ENCODE data around the gene XAF1.
"Not testable (repeated sequence)": the region's sequence is repeated elsewhere in the genome, so short reads cannot be mapped to it uniquely, and the experiment has no call there.

The XAF1 gene

DNA sequence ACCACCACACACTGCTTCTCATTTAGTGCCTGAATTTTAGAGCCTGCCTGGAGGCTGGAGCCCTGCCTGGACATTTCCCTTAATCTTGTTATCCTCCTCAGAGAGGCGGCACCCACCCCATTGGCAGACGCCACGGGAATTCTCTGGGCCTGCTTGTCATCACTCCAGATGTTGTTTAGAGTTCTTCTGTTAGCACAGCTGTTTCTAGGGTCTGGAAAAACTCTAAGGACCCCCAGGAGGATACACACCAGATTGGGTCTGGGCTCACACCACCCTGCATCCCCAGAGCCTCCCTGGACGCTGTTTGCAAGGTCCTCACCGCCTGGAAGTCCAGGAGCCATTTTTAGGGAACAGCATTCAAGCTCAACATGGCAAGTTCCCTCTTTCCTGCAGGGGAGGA lies 565 bp upstream of the XAF1 start:
- DNase-seq = no peak

DNA sequence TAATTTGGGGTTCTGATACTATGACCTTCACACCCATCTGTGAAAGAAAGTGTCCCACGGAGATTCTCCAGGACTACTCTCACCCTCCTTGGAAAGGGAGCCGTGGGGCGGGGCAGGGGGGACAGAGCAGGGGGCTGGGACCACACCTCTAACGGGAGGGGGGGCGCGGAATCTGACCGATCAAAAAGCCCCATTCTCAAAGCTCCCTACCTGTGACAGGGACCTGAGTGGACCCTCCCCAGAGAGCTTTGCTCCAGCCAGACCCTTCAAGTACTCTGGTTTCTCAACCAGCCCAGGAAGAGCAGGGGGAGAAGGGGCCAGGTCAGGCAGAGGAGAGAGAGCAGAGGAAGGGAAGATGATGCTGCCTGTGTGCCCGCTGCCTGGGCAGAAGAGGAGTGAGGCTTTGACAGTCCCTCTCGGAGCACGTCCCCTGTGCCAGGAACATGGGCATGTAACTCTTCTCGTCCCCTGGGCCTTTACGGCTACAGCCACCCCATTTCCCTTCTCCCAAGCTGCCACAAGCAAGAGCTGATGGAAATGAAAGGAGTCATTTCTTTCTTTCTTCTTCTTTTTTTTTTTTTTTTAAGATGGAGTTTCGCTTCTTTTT lies 682 bp downstream of the XAF1 start:
- no peak for DNase-seq

DNA sequence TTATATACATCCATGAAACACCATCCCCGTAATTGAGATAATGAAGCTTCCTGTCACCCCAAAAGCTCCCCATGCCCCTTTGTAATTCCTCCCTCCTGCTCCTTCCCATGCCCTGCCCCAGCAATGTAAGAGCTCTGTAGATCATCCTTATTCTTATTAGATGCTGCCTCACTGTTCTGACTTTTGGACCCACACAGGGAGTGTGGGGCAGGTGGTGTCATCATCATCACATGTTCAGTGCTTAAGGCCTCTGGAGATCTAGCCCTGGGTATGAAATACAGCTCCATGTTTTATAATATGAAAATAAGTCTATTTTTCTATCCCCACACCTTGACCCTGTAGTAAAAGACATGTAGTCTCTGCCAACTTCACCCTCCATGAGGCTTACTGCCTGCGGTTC lies 1.9 kb downstream of the XAF1 start:
- no peak for DNase-seq

GRCh38 chr17:6761779-6762178 lies 5.9 kb downstream of the XAF1 start:
- no peak for DNase-seq

- no peak for DNase-seq
Observed at GRCh38 chr17:6768447-6768846, 12.6 kb downstream of the XAF1 start.

GRCh38 chr17:6772016-6772415 lies 16.2 kb downstream of the XAF1 start:
- DNase-seq = no peak

DNA sequence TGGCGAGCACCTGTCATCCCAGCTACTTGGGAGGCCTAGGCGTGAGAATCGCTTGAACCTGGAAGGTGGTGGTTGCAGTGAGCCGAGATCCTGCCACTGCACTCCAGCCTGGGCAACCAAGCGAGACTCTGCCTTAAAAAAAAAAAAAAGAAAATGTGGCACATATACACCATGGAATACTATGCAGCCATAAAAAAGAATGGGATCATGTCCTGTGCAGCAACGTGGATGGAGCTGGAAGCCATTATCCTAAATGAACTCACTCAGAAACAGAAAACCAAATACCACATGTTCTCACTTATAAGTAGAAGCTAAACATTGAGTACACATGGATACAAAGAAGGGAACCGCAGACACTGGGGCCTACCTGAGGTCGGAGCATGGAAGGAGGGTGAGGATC lies 19.1 kb downstream of the XAF1 start:
- not testable (repeated sequence) for DNase-seq

DNA sequence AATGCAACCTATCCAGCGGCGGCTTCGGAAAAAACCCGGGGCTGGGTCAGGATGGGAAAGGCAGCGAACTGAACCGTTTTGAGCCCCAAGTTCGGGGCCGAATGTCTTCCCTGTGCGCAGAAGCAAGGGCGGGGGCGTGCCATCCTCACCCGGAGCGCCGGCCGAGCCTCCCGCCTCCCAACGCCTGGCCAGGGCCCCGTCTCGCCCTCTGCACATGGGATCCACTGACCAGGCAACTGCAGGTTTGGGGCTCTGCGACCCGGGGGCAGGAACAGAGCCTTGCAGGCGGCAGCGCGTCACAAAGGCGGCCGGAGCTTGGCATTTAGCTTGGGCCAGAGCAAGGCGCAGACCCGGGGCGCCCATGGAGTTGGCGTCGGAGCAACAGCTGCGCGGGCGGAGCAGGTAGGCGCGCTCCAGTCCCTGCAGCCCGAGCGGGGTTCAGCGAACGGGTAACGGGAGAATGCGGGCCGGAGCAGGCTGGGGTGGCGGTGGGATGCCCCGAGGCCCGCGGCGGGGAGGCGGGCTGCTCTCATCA lies 20.1 kb downstream of the XAF1 start, which contains the start of gene FBXO39:
Gene FBXO39 (plus strand): TSS at position 345 of the 535 bp plus-strand sequence. CDS start 3,654 bp downstream, outside the sequence.
- DNase-seq = no peak

DNA sequence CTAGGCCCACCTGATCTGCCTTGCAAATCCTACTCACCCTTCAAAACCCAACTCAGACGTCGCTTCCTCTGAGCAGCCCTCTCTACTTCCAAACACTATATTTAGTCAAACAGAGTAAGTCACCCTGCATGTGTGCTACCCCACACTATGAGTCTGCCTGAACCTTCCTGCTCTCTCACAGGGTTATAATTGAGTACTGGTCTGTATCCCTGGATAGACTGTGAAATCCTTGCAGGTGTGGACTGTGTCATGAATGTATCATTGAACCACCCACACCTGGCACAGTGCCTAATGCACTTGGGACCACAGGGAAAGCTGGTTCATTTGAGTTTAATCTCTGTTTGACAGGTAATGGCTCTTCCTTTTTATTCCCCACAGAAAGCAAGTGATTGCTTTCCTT lies 23.6 kb downstream of the XAF1 start:
- DNase-seq = no peak

DNA sequence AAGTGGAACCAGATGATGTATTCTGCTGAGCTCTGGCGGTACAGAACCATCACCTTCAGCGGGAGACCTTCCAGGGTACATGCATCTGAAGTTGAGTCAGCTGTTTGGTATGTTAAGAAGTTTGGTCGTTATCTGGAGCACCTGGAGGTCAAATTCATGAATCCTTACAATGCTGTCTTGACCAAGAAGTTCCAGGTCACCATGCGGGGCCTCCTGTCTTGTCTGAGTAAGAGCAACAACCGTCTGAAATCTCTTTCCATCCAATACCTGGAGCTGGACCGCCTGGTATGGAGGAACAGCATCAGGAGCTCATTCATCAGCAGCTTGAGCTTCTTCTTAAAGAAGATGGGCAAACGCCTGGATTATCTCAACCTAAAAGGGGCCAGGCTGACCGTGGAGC lies 24.2 kb downstream of the XAF1 start:
- DNase-seq = no peak

- no peak for DNase-seq
Observed at GRCh38 chr17:6780886-6781285, 25.0 kb downstream of the XAF1 start.

DNA sequence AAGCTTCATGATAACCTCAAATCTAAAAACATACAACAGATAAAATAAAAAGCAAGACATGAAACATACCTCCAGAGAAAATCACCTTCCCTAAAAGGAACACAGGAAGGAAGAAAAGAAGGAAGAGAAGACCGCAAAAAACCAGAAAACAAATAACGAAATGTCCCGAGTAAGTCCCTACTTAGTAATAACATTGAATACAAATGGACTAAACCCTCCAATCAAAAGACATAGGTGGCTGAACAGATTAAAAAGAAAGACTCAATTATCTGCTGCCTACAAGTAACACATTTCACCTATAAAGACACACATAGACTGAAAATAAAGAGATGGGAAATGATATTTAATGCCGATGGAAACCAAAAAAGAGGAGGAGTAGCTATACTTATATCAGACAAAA lies 26.4 kb downstream of the XAF1 start:
- DNase-seq = no peak

DNA sequence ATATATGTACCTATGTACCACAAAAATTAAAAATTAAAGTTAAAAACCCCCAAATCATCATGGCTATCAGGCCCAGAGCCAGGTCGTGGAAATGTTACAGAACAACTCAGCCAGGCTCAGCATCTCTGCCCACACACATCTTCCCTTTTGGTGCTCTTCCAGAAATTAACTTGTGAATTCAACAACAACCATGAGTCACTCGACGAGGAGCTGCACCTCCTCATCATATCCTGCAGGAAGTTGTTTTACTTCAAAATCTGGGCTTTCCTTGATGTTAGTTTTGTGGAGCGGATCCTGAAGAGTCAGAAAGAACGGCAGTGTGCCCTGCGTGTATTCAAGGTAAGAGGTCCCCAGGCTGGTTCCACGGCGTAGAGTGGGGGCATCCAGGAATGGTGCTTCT lies 30.8 kb downstream of the XAF1 start:
- DNase-seq = no peak

- DNase-seq = no peak
Observed at GRCh38 chr17:6787081-6787693, 31.3 kb downstream of the XAF1 start.

- DNase-seq = no peak
Observed at GRCh38 chr17:6789146-6789545, 33.3 kb downstream of the XAF1 start.

DNA sequence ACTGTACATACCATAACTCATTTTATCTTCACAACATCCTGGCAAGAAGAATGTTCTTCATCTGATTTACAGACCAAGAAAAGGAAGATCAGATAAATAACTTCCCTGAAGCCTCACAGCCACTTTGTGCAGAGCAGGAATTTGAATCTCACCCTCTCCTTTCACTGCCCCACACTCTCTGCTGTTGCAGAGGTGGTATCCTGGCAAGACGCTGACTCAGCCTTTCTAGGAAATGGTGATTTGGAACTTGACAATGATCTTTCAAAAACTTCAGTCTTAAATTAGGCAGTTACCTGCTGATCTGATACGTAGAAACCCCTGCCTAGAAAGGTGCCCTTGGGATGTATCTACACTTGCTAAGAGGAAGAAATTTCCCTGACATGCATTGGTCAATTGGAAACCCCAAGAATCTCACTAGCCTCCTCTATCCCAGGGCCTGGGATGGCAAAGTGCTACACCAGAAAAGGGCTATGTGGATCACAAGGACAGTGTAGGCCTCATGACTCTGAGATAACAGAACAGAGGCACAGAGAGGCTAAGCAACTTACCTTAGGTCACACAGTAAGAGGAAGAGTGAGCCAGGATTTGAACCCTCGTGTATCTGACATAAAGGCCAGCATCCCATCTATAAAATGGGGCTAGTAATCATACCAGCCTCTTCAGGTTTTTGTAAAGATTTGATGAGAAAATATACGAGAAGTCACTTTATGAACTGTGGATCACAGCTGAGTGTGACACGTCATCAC lies 38.1 kb downstream of the XAF1 start:
- DNase-seq = no peak

- no peak for DNase-seq
Observed at GRCh38 chr17:6796017-6796886, 40.4 kb downstream of the XAF1 start.

- no peak for DNase-seq
Observed at GRCh38 chr17:6796887-6797490, 41.1 kb downstream of the XAF1 start.

- no peak for DNase-seq
Observed at GRCh38 chr17:6797718-6798351, 42.0 kb downstream of the XAF1 start.

DNA sequence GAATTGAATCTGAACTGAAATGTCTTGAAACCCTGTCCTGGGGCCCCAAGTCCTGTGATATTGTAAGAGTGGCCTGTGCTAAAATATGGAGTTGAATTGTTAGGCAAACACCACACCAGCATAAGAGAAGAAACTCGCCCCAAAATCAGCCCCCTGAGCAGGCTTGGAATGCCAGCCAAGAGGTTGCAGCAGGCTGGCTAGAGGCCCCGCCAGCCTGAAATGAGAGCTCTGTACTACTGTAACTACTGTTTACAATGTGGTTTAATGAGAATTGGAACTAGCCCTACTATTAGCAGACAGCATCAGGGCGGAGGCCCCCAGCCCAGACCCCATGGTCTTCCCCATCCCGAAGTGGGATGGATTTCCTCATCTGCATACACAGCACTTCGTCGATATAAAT lies 43.9 kb downstream of the XAF1 start:
- no peak for DNase-seq

- no peak for DNase-seq
Observed at GRCh38 chr17:6800422-6801027, 44.7 kb downstream of the XAF1 start.

DNA sequence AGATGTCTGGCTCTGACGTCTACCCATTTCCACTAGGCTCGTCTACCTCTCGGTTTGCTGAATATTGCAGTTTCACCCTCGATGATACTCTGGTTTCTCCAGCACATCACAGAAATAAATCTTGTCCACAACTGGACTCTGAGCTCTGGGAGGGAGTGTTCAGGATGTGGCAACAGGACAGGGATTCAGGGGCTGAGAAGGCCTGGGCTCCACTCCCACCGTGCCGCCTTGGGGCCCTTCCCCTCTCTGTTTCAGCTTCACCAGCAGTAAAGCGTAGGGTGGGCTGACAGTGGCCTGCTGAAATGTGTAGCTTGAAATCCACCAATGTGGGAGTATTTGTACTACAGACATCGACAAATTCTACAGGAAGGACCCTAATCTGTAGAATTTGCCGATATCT lies 55.7 kb downstream of the XAF1 start:
- no peak for DNase-seq
